HEK293T (cell line): Measurements from ENCODE around the gene STX18.

Experiments
- ARNT ChIP-seq: fragments of 450-650 bp; IDR thresholded peaks from 2 replicates; pipeline ENCODE4 v1.6.1; 2017; ENCODE audit warnings: mild to moderate bottlenecking
- BHLHE40 ChIP-seq: fragments of 450-650 bp; IDR thresholded peaks from 2 replicates; pipeline ENCODE4 v1.6.1; 2016; ENCODE audit warnings: mild to moderate bottlenecking, moderate library complexity, borderline replicate concordance
- ELF4 ChIP-seq: fragments of 450-650 bp; IDR thresholded peaks from 2 replicates; pipeline ENCODE4 v1.6.1; 2017; ENCODE audit warnings: antibody characterized with exemption
- FOXA1 ChIP-seq: fragments of 450-650 bp; IDR thresholded peaks from 2 replicates; pipeline ENCODE4 v1.6.1; 2016; ENCODE audit warnings: mild to moderate bottlenecking
- FOXK2 ChIP-seq: fragments of 450-650 bp; IDR thresholded peaks from 2 replicates; pipeline ENCODE4 v1.6.1; 2016; ENCODE audit warnings: mild to moderate bottlenecking
- FOXM1 ChIP-seq: fragments of 450-650 bp; IDR thresholded peaks from 2 replicates; pipeline ENCODE4 v1.6.1; 2017; ENCODE audit warnings: mild to moderate bottlenecking, borderline replicate concordance
- HDGF ChIP-seq: fragments of 450-650 bp; IDR thresholded peaks from 2 replicates; pipeline ENCODE4 v1.6.1; 2017; ENCODE audit warnings: antibody characterized with exemption, borderline replicate concordance
- L3MBTL2 ChIP-seq: fragments of 450-650 bp; conservative IDR thresholded peaks from 2 replicates; pipeline ENCODE4 v1.6.1; 2016; ENCODE audit warnings: mild to moderate bottlenecking
- NFRKB ChIP-seq: fragments of 450-650 bp; IDR thresholded peaks from 2 replicates; pipeline ENCODE4 v1.6.1; 2016; ENCODE audit warnings: mild to moderate bottlenecking, moderate library complexity
- PKNOX1 ChIP-seq: fragments of 450-650 bp; IDR thresholded peaks from 2 replicates; pipeline ENCODE4 v1.6.1; 2016
- SP1 ChIP-seq: fragments of 450-650 bp; IDR thresholded peaks from 2 replicates; pipeline ENCODE4 v1.6.1; 2017
- SUZ12 ChIP-seq: fragments of 450-650 bp; IDR thresholded peaks from 2 replicates; pipeline ENCODE4 v1.6.1; 2016; ENCODE audit warnings: mild to moderate bottlenecking
- TARDBP ChIP-seq: fragments of 450-650 bp; IDR thresholded peaks from 2 replicates; pipeline ENCODE4 v1.6.1; 2016
- ZNF384 ChIP-seq: fragments of 450-650 bp; IDR thresholded peaks from 2 replicates; pipeline ENCODE4 v1.6.1; 2016

DNA sequence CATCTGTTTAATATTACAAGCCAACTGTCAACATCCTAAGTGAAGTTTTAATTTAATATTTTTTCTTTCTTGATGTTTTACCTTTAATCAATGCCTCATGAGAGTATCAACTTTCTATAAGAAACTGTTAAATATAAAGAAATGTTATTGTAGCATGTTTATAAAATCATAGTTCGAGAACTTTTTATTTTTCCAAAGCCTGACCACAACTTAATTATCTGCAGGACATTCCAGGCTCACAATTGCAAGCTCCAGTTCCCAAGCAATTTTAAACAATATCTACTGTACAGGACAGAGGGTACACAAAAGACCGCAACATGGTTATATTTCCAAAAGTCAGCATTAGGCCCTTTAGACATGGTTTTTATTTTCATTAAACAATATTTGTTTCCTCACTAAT, 20.1 kb downstream of the STX18 start:
- no peak for TF ChIP-seq TARDBP
- no peak for TF ChIP-seq ARNT
- TF ChIP-seq ELF4 = no peak
- no peak for TF ChIP-seq SP1
- TF ChIP-seq BHLHE40 = no peak
- no peak for TF ChIP-seq HDGF
- TF ChIP-seq FOXM1 = no peak
- no peak for TF ChIP-seq FOXA1
- TF ChIP-seq ZNF384 = no peak
- no peak for TF ChIP-seq FOXK2
- no peak for TF ChIP-seq L3MBTL2
- TF ChIP-seq NFRKB = no peak
- no peak for TF ChIP-seq PKNOX1
- TF ChIP-seq SUZ12 = no peak
